ENCODE measurements around the gene AQP3.
"Not testable (repeated sequence)": the region's sequence is repeated elsewhere in the genome, so short reads cannot be mapped to it uniquely, and the experiment has no call there.

DNA sequence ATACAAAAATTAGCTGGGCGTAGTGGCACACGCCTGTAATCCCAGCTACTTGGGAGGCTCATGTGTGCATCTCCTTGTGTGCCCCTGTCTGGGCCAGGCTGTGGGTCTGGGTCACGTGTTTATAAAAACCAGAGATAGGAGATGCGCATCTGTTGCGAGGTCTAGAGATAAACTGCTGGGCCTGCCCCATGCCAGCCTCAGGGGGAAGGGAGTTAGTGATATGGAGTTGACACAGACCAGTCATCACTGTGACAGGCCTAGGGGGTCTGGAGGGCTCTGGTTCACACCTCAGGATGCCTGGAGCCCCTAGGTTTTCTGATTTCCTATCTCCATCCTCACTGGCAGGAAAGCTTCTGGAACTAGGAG lies 7.3 kb upstream of the AQP3 start:
- TF ChIP-seq, protein P1, sequence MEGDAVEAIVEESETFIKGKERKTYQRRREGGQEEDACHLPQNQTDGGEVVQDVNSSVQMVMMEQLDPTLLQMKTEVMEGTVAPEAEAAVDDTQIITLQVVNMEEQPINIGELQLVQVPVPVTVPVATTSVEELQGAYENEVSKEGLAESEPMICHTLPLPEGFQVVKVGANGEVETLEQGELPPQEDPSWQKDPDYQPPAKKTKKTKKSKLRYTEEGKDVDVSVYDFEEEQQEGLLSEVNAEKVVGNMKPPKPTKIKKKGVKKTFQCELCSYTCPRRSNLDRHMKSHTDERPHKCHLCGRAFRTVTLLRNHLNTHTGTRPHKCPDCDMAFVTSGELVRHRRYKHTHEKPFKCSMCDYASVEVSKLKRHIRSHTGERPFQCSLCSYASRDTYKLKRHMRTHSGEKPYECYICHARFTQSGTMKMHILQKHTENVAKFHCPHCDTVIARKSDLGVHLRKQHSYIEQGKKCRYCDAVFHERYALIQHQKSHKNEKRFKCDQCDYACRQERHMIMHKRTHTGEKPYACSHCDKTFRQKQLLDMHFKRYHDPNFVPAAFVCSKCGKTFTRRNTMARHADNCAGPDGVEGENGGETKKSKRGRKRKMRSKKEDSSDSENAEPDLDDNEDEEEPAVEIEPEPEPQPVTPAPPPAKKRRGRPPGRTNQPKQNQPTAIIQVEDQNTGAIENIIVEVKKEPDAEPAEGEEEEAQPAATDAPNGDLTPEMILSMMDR (conservative IDR thresholded peaks at IDR 0.05; ENCODE audit: low read length): not testable (repeated sequence)
- TF ChIP-seq EZH2phosphoT487 (IDR thresholded peaks at IDR 0.05; ENCODE audit: borderline replicate concordance, low read depth, low read length): not testable (repeated sequence)

All from OCI-LY7 (cell line).